GM12864 (cell line): ENCODE results near the gene TULP3.

Experiments used
- DNase-seq: peaks from one replicate; pipeline ENCODE4 v3.0.0-alpha.2; 2011; ENCODE audit warnings: low read depth
- H3K4me3 ChIP-seq: 2 replicates; pipeline ENCODE4 v1.5.1; 2011; ENCODE audit warnings: mild to moderate bottlenecking, low read depth, low read length, control low read depth
- CTCF ChIP-seq: IDR thresholded peaks from 2 replicates; pipeline ENCODE4 v1.5.1; 2011; ENCODE audit warnings: low read depth, mild to moderate bottlenecking, moderate library complexity, low read length, control low read depth, inconsistent platforms; ENCODE audit errors: missing control alignments

The TULP3 gene

GRCh38 chr12:2877953-2878732, 12.5 kb upstream of the TULP3 start:
- H3K4me3 ChIP-seq: peak overlapping the region; percentile 67
- no peak for DNase-seq
- no peak for TF ChIP-seq CTCF

- H3K4me3 ChIP-seq: no peak overlapping the region
- no peak for TF ChIP-seq CTCF
Observed at GRCh38 chr12:2879853-2880252, 10.8 kb upstream of the TULP3 start.

GRCh38 chr12:2884810-2885209, 5.9 kb upstream of the TULP3 start:
- H3K4me3 ChIP-seq: no peak overlapping the region
- no peak for DNase-seq
- TF ChIP-seq CTCF: no peak

More at GRCh38 chr12:2879853-2880252, 10.8 kb upstream of the TULP3 start:
- DNase-seq: no peak

GRCh38 chr12:2886768-2887450, 3.8 kb upstream of the TULP3 start:
- TF ChIP-seq CTCF: no peak
- DNase-seq: no peak

GRCh38 chr12:2890001-2890387, 697 bp upstream of the TULP3 start:
- no peak for TF ChIP-seq CTCF
- peak overlapping the region; percentile 81 for H3K4me3 ChIP-seq
- no peak for DNase-seq

More at GRCh38 chr12:2886768-2887450, 3.8 kb upstream of the TULP3 start:
- H3K4me3 ChIP-seq: no peak overlapping the region

- TF ChIP-seq CTCF: no peak
- no peak for DNase-seq
- peak overlapping the region; percentile 81 for H3K4me3 ChIP-seq
Observed at GRCh38 chr12:2891240-2892053, 756 bp downstream of the TULP3 start.
